Forelimb muscle (tissue), 1 donor: ENCODE data around the gene BRIP1. TPM values are rescaled to one million over a fixed set of nuclear protein-coding genes. Genes with fewer than 3 reads are reported as not detected.
"Not testable (repeated sequence)": the region's sequence is repeated elsewhere in the genome, so short reads cannot be mapped to it uniquely, and the experiment has no call there.

Experiments
- DNase-seq: peaks from one replicate; pipeline ENCODE4 v3.0.0-alpha.2; 2013; ENCODE audit warnings: low read depth
- polyA plus RNA-seq: library from polyadenylated mRNA; unstranded; fragments of 120-200 nt; gene quantifications from one replicate; pipeline ENCODE4 v1.2.1, GENCODE V29; 2013; ENCODE audit not compliant: insufficient read length

Gene BRIP1
- polyA plus RNA-seq, 1 donor, result 3.8 TPM

- DNase-seq, result no peak
Observed at GRCh38 chr17:61699694-61700093, 163.6 kb downstream of the BRIP1 start.

DNA sequence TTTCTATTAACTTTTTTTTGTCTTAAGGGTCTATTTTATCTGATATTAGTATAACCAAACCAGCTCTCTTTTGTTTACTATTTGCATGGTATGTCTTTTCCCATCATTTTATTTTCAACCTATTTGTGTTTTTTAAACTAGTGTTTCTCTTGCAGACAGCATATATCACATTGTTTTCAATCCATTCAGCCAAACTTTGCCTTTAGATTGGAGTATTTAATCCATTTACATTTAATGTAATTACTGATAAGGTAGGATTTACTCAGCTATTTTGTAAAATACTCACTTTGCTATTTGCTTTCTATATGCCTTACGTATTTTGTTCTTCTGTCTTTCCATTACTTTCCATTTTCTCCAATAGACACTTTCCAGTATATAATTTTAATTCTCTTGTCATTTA lies 164.3 kb downstream of the BRIP1 start:
- no peak for DNase-seq

DNA sequence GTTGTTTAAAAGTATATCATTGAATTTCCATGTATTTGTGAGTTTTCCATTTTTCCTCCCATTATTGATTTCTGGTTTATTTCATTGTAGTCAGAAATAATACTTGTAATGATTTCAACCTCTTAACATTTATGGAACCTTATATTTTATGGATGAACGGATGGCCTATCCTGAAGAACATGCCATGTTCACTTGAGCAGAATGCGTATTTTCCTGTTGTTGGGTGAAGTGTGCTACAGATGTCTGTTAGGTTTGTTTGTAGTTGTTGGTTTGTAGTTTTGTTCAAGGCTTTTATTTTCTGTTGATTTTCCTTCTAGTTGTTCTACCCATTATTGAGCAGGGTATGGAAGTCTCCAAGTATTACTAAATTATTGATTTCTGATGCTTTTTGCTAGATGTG lies 165.1 kb downstream of the BRIP1 start:
- DNase-seq, result no peak

GRCh38 chr17:61695779-61696337 lies 167.5 kb downstream of the BRIP1 start:
- DNase-seq, result no peak

GRCh38 chr17:61694095-61694494 lies 169.2 kb downstream of the BRIP1 start:
- no peak for DNase-seq

- DNase-seq, result no peak
Observed at GRCh38 chr17:61689610-61690180, 173.6 kb downstream of the BRIP1 start.

- DNase-seq, result no peak
Observed at GRCh38 chr17:61687769-61688168, 175.6 kb downstream of the BRIP1 start.

DNA sequence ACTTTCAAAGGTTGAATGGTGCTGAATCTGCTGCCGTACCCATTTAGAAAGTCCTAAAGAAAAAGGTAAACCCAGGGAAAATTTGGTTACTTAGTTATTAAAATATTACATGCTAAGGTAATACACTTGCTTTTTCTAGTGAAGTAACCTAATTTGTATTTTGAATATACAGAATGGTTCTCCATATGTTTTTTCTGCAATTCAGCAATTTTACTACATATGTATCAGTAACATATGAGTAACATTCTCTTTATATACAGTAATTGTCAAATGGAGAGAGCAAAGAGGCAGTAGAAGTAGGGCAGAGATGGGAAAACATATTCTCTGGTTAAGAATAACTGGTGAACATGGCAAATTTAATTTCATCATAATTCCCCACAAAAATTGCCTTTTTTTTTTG lies 177.2 kb downstream of the BRIP1 start:
- no peak for DNase-seq

- no peak for DNase-seq
Observed at GRCh38 chr17:61684818-61685217, 178.5 kb downstream of the BRIP1 start.

DNA sequence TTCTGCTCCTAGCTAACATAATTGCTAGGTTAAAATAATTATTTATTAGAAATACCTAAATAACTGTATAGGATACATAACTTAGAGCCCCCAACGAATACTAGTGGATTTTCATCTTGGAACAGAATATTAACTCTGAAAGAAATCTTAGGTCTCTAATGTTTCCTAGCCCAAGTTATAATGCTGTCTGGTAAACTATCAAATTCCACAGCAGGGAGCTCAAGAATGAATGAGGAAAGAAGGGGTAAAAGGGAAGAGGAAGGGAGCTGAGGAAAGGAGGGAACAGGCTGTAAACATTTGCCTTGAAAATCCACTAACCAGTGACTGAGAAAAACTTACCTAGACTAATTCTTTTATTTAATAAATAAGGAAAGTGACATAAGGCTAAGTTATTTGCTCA lies 179.2 kb downstream of the BRIP1 start:
- no peak for DNase-seq

DNA sequence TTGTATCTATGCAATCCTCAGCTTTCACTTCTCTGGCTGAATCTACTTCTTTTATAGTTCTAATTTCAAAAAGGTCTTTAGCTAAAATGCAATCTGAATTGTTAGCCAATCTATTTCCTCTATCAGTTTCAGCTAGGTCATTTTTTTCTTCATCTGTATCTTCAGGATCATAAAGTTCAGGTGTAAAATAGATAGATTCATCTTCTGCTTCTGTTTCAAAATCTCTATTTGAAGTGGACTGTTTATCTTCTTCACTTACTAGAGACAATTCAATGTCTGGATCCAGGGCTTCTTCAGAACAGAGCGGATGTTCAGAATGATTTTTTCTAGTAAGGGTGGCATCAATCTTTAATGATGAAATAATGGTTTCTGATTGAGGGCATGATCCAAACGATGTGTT lies 179.9 kb downstream of the BRIP1 start:
- no peak for DNase-seq

DNA sequence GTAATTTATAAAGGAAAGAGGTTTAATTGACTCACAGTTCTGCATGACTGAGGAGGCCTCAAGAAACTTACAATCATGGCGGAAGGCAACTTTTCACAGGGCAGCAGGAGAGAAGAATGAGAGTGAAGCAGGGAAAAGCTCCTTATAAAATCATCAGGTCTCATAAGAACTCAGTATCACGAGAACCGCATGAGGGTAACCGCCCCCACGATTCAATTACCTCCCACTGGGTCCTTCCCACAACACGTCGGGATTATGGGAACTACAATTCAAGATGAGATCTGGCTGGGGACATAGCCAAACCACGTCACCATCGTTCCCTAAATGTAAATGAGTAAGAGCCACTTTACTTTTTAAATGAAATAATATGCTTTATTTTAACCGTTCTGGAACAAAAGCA lies 182.4 kb downstream of the BRIP1 start:
- no peak for DNase-seq

GRCh38 chr17:61678339-61678738 lies 185.0 kb downstream of the BRIP1 start:
- DNase-seq, result no peak

DNA sequence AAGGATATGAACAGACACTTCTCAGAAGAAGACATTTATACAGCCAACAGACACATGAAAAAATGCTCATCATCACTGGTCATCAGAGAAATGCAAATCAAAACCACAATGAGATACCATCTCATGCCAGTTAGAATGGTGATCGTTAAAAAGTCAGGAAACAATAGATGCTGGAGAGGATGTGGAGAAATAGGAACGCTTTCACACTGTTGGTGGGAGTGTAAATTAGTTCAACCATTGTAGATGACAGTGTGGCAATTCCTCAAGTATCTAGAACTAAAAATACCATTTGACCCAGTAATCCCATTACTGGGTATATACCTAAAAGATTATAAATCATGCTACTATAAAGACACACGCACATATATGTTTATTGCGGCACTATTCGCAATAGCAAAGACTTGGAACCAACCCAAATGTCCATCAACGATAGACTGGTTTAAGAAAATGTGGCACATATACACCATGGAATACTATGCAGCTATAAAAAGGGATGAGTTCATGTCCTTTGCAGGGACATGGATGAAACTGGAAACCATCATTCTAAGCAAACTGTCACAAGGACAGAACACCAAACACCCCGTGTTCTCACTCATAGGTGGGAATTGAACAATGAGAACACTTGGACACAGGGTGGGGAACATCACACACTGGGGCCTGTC lies 186.0 kb downstream of the BRIP1 start:
- not testable (repeated sequence) for DNase-seq

DNA sequence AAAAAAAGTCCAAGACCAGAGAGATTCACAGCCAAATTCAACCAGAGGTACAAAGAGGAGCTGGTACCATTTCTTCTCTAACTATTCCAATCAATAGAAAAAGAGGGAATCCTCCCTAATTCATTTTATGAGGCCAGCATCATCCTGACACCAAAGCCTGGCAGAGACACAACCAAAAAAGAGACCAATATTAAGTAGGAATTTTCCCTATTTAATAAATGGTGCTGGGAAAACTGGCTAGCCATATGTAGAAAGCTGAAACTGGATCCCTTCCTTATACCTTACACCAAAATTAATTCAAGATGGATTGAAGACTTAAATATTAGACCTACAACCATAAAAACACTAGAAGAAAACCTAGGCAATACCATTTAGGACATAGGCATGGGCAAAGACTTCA lies 186.8 kb downstream of the BRIP1 start:
- DNase-seq, result not testable (repeated sequence)

GRCh38 chr17:61674609-61675008 lies 188.7 kb downstream of the BRIP1 start:
- not testable (repeated sequence) for DNase-seq

GRCh38 chr17:61673019-61673897 lies 190.1 kb downstream of the BRIP1 start:
- DNase-seq, result not testable (repeated sequence)

DNA sequence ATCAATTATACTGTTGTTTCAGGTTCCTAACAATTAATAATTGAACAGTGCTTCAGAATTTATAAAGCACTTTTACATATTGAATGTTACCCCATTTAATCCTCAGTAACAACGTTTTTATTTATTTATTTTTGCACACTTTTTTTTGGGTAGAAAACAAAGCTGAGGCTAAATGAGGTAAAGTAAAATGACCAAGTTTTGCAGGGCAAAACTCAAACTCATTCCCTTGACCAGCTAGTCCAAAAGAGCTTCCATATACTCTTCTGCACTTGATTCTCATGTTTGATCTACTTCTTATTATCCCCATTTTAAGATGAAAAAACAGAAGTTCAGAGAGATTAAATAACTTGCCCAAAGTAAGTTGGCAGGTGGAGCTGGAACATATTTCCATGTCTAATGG lies 191.2 kb downstream of the BRIP1 start:
- no peak for DNase-seq

GRCh38 chr17:61670691-61671090 lies 192.6 kb downstream of the BRIP1 start:
- DNase-seq, result no peak

DNA sequence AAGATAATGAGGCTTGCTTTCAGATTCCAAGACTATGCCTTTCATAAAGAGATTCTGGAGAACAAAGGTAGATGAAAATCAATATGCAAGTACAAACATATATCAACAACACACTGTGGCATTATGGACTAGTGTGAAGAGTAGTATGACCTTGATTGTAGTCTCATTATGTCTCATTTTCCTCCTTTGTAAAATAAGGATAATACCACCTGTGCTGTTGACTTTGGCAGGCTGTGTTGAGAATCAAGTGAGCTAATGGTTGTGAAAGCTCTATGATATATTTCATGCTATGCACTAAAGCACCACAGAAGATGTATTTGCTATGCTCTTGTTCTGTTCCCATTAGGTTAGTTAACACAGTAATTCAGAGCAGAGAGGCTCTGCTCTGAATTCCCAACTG lies 193.8 kb downstream of the BRIP1 start:
- no peak for DNase-seq

- DNase-seq, result no peak
Observed at GRCh38 chr17:61668486-61668885, 194.8 kb downstream of the BRIP1 start.

GRCh38 chr17:61666406-61667088 lies 196.8 kb downstream of the BRIP1 start:
- not testable (repeated sequence) for DNase-seq
